IMR-90 (cell line): Measurements from ENCODE around the gene TBC1D1. TPM values are rescaled to one million over a fixed set of nuclear protein-coding genes. Genes with fewer than 3 reads are reported as not detected.

ENCODE experiments used
- ATAC-seq: fragments of 200-7000 bp; cut with Tn5 transposase; 2 replicates; pipeline ENCODE4 v1.9.1; 2020; ENCODE audit warnings: low read depth, mild to moderate bottlenecking, moderate library complexity
- BruUV-seq: library from RNA; stranded (reverse); fragments of 400-500 nt; replicated peaks from 2 replicates; lab custom pipeline; 2021; lab: Mats Ljungman, UMichigan
- CTCF ChIA-PET: fragments of 300-600 bp; formaldehyde crosslinking; extraction: SDS; loops from one replicate; lab custom pipeline; 2021; ENCODE audit warnings: antibody characterized with exemption; lab: Yijun Ruan, JAX
- POLR2A ChIA-PET: fragments of 300-600 bp; sonication (Branson Sonifier 250); formaldehyde crosslinking; loops from one replicate; lab custom pipeline; 2022; ENCODE audit warnings: antibody characterized with exemption; ENCODE audit not compliant: unreplicated experiment; lab: Charles Lee
- DNase-seq: peaks from one replicate; pipeline ENCODE4 v3.0.0; 2013
- H2AFZ ChIP-seq: replicated peaks from 2 replicates; pipeline ENCODE3; 2013; ENCODE audit warnings: low read length, mild to moderate bottlenecking; ENCODE audit not compliant: poor library complexity
- H2AK5ac ChIP-seq: 2 replicates; pipeline ENCODE4 v1.6.1; 2013; ENCODE audit warnings: low read depth, low read length, inconsistent platforms
- H2AK9ac ChIP-seq: replicated peaks from 2 replicates; pipeline ENCODE3; 2013; ENCODE audit warnings: mild to moderate bottlenecking, low read depth, low read length, moderate library complexity; ENCODE audit not compliant: poor library complexity
- H2BK120ac ChIP-seq: 2 replicates; pipeline ENCODE4 v1.6.1; 2013; ENCODE audit warnings: low read depth, low read length, inconsistent platforms
- H2BK15ac ChIP-seq: 3 replicates; pipeline ENCODE4 v1.6.1; 2013; ENCODE audit warnings: low read depth, low read length, inconsistent platforms
- H2BK20ac ChIP-seq: 2 replicates; pipeline ENCODE4 v1.6.1; 2013; ENCODE audit warnings: low read depth, mild to moderate bottlenecking, inconsistent platforms, low read length, moderate library complexity
- H2BK5ac ChIP-seq: 2 replicates; pipeline ENCODE4 v1.6.1; 2013; ENCODE audit warnings: mild to moderate bottlenecking, low read depth, low read length, inconsistent platforms; ENCODE audit not compliant: poor library complexity, severe bottlenecking
- H3K14ac ChIP-seq: replicated peaks from 2 replicates; pipeline ENCODE4 v1.6.1; 2013; ENCODE audit warnings: low read depth, low read length, inconsistent platforms
- H3K18ac ChIP-seq: 2 replicates; pipeline ENCODE4 v1.6.1; 2013; ENCODE audit warnings: low read depth, low read length, control low read depth
- H3K23ac ChIP-seq: 2 replicates; pipeline ENCODE4 v1.6.1; 2013; ENCODE audit warnings: low read depth, low read length, inconsistent platforms
- H3K27ac ChIP-seq: 2 replicates; pipeline ENCODE4 v1.5.1; 2013; ENCODE audit warnings: mild to moderate bottlenecking, control low read depth, low read length; ENCODE audit not compliant: insufficient read depth
- H3K27me3 ChIP-seq: 2 replicates; pipeline ENCODE4 v1.6.1; 2013; ENCODE audit warnings: low read length; ENCODE audit not compliant: control insufficient read depth, insufficient read depth
- H3K36me3 ChIP-seq: 2 replicates; pipeline ENCODE4 v1.6.1; 2013; ENCODE audit warnings: low read length, mixed read lengths; ENCODE audit not compliant: control insufficient read depth, insufficient read depth
- H3K4ac ChIP-seq: 2 replicates; pipeline ENCODE4 v1.6.1; 2013; ENCODE audit warnings: low read depth, low read length, inconsistent platforms
- H3K4me1 ChIP-seq: 2 replicates; pipeline ENCODE4 v1.6.1; 2013; ENCODE audit warnings: low read length, mixed read lengths; ENCODE audit not compliant: control insufficient read depth, insufficient read depth
- H3K4me2 ChIP-seq: 2 replicates; pipeline ENCODE4 v1.6.1; 2013; ENCODE audit warnings: low read depth, mild to moderate bottlenecking, control low read depth, low read length, moderate library complexity
- H3K4me3 ChIP-seq: 2 replicates; pipeline ENCODE4 v1.5.1; 2013; ENCODE audit warnings: low read depth, mild to moderate bottlenecking, control low read depth, low read length, moderate library complexity; ENCODE audit not compliant: insufficient read depth
- H3K56ac ChIP-seq: 2 replicates; pipeline ENCODE4 v1.6.1; 2013; ENCODE audit warnings: low read length, inconsistent platforms; ENCODE audit not compliant: insufficient read depth; ENCODE audit errors: extremely low read depth
- H3K79me1 ChIP-seq, 2 experiments: 2 replicates each; pipeline ENCODE4 v1.6.1; 2013; ENCODE audit warnings: low read length in 2 of 2, inconsistent platforms in 1 of 2, low read depth in 1 of 2
- H3K9ac ChIP-seq: 2 replicates; pipeline ENCODE4 v1.6.1; 2013; ENCODE audit warnings: low read depth, low read length, control low read depth
- H3K9me1 ChIP-seq: 2 replicates; pipeline ENCODE4 v1.6.1; 2013; ENCODE audit warnings: low read length, inconsistent platforms; ENCODE audit not compliant: insufficient read depth
- H3K9me3 ChIP-seq: 2 replicates; pipeline ENCODE4 v1.6.1; 2013; ENCODE audit warnings: low read length; ENCODE audit not compliant: control insufficient read depth, insufficient read depth
- H4K20me1 ChIP-seq: 2 replicates; pipeline ENCODE4 v1.6.1; 2013; ENCODE audit warnings: low read length, inconsistent platforms; ENCODE audit not compliant: insufficient read depth
- H4K5ac ChIP-seq: 2 replicates; pipeline ENCODE4 v1.6.1; 2013; ENCODE audit warnings: mild to moderate bottlenecking, low read depth, low read length, control low read depth
- H4K8ac ChIP-seq, 2 experiments: 2 replicates each; pipeline ENCODE4 v1.6.1; 2013; ENCODE audit warnings: low read depth in 2 of 2, low read length in 2 of 2, control low read depth in 1 of 2, inconsistent platforms in 1 of 2
- H4K91ac ChIP-seq: 2 replicates; pipeline ENCODE4 v1.6.1; 2013; ENCODE audit warnings: low read depth, low read length, inconsistent platforms; ENCODE audit not compliant: insufficient read depth
- RCOR1 ChIP-seq: IDR thresholded peaks from 2 replicates; pipeline ENCODE4 v1.6.1; 2012; ENCODE audit warnings: mild to moderate bottlenecking, low read length, improper control_type of control experiment; ENCODE audit not compliant: insufficient replicate concordance
- WGBS, 2 experiments: methylation state at CpG; one replicate each; pipeline versions ENCODE4 v1.1.5 to v1.1.7; 2013; ENCODE audit warnings: missing lambda C conversion rate in 2 of 2; ENCODE audit not compliant: insufficient read length in 1 of 2; ENCODE audit errors: extremely low coverage in 2 of 2; 5-methylcytosine and 5-hydroxymethylcytosine counted together
- dilution Hi-C: fragments of 300-500 bp; cut with HindIII; formaldehyde crosslinking; loops from one replicate; pipeline ENCODE4 v1.14.3; 2018; ENCODE audit warnings: low sequenced_read_pairs; ENCODE audit not compliant: unreplicated experiment
- in situ Hi-C: fragments of 300-500 bp; cut with MboI; formaldehyde crosslinking; loops from 3 replicates; pipeline ENCODE4 v1.14.3; 2019; ENCODE audit warnings: low sequenced_read_pairs, inconsistent platforms, mixed read lengths
- intact Hi-C: fragments of 100-400 bp; cut with micrococcal nuclease; formaldehyde crosslinking; loops from 2 replicates; pipeline ENCODE4 v1.10.0; 2022
- polyA plus RNA-seq, 3 experiments: library from polyadenylated mRNA; depleted of rRNA; stranded (reverse); fragments of >200 nt; gene quantifications; 2 replicates each; pipeline ENCODE4 v1.2.3, GENCODE V29; 2012; ENCODE audit warnings: low replicate concordance in 1 of 3
- total RNA-seq: library from RNA; depleted of rRNA; stranded (reverse); fragments of >200 nt; gene quantifications from 2 replicates; pipeline ENCODE4 v1.2.3, GENCODE V29; 2012

TBC1D1 gene
- total and polyA plus RNA-seq, 2 of the 4 experiments (the other 2 are of a cell fraction) = 42.4 to 104 TPM

DNA sequence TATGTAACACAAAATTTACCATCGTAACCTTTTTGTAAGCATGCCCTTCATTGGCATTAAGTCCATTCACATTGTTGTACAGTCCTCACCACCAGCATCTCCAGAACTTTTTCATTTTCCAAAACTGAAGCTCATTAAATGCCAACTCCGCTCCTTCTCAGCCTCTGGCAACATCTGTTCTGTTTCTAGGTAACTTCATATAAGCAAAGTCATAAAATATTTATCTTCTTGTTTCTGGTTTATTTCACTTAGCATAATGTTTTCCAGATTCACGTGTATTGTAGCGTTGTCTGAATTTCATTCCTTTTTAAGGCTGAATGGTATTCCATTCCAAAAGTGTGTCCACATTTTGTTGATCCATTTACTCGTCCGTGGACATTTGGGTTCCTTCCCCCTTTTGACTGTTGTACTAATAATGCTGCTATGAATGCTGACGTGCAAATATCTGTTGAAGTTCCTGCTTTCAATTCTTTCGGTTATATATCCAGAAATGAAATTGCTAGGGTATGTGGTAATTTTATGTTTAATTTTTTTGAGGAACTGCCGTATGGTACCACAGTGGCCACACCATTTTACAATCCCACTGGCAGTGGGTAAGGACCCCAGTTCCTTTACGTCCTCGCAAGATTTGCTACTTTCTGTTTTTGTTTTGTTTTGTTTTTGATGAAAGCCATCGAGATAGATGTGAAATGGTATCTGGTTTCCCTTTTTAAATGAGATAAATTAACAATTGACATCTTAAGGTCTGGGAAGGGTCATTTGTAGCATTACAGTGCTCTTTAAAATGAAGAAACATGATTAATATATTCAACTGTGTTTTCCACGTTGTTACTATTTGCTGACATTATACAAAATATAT lies 132.7 kb downstream of the TBC1D1 start:
- H3K56ac ChIP-seq = no peak overlapping the region
- no peak overlapping the region for H4K91ac ChIP-seq
- no peak overlapping the region for H3K9ac ChIP-seq
- no peak overlapping the region for H2BK5ac ChIP-seq
- no peak overlapping the region for H3K14ac ChIP-seq
- H3K27me3 ChIP-seq = no peaks in the 10 kb centered on the region
- H3K9me1 ChIP-seq = no peaks in the 10 kb centered on the region
- no peak overlapping the region for H3K27ac ChIP-seq
- no peak overlapping the region for H2AK5ac ChIP-seq
- no peak overlapping the region for H3K4ac ChIP-seq
- DNase-seq (no peak), ATAC-seq (no peak)
- H3K4me3 ChIP-seq = no peak overlapping the region
- dilution Hi-C loops = no loop called here
- ChIA-PET POLR2A (no interaction called here), CTCF (no interaction called here)
- H4K8ac ChIP-seq = no peak overlapping the region
- no peak for TF ChIP-seq RCOR1
- H3K79me1 ChIP-seq = no peaks in the 10 kb centered on the region
- no peak overlapping the region for H3K4me2 ChIP-seq
- H2BK20ac ChIP-seq = no peak overlapping the region
- H2BK15ac ChIP-seq = no peak overlapping the region
- no peak overlapping the region for H2BK120ac ChIP-seq
- H3K18ac ChIP-seq = no peak overlapping the region
- no peak overlapping the region for H2AK9ac ChIP-seq
- intact Hi-C loops = no loop called here
- WGBS, 2 experiments = 100% methylated on average over 2 of the region's 13 CpGs; no CpG with 5 or more reads in 1 of the 2 experiments
- H3K4me1 ChIP-seq = no peaks in the 10 kb centered on the region
- in situ Hi-C loops = no loop called here
- H4K5ac ChIP-seq = no peak overlapping the region
- no peak overlapping the region for H3K23ac ChIP-seq
- BruUV-seq = no TSS peak
- H2AFZ ChIP-seq = no peak overlapping the region
- peaks cover 5% of the 10 kb centered on the region for H3K36me3 ChIP-seq
- H4K20me1 ChIP-seq = no peaks in the 10 kb centered on the region
- H3K9me3 ChIP-seq = no peaks in the 10 kb centered on the region
